ENCODE data around the gene BLOC1S1. TPM values are rescaled to one million over a fixed set of nuclear protein-coding genes. Genes with fewer than 3 reads are reported as not detected.

BLOC1S1 gene
- total and polyA plus RNA-seq, 10 of the 15 experiments (the other 5 are each of a cell fraction or from before 2014, with no cell fraction given), result 126 to 285 (median 166) TPM

- TF ChIP-seq RCOR1 (conservative IDR thresholded peaks at IDR 0.05; ENCODE audit: low read depth, low read length) (no peak), IKZF1 (conservative IDR thresholded peaks at IDR 0.05) (no peak)
Measured at GRCh38 chr12:55688716-55689655, 26.9 kb upstream of the BLOC1S1 start (continued).

GRCh38 chr12:55692631-55693322 lies 23.1 kb upstream of the BLOC1S1 start:
- BruUV-seq (replicated peaks), result no TSS peak
- CTCF ChIA-PET, result no interaction called here

More at GRCh38 chr12:55692631-55693322, 23.1 kb upstream of the BLOC1S1 start:
- RAD21 ChIA-PET (ENCODE audit: unreplicated experiment), result no interaction called here
- Histone ChIP-seq H3K79me2 (ENCODE audit: control insufficient read depth, insufficient read depth, low read length) (no peaks in the 10 kb centered on the region), H2AFZ (ENCODE audit: control insufficient read depth, low read depth, low read length) (no peak overlapping the region), H3K9ac (ENCODE audit: control insufficient read depth, insufficient read depth, low read length) (no peak overlapping the region), H3K4me2 (ENCODE audit: control insufficient read depth, insufficient read depth) (no peak overlapping the region), H3K9me3 (replicated peaks; ENCODE audit: control insufficient read depth, insufficient read depth, low read length) (no peaks in the 10 kb centered on the region), H3K27me3 (replicated peaks in 1 of 2; ENCODE audit: control insufficient read depth in 2 of 2, insufficient read depth in 2 of 2, low read length in 1 of 2) (no peaks in the 10 kb centered on the region; a peak in 1 of 4 replicates), H3K4me1 (ENCODE audit: control insufficient read depth, insufficient read depth, low read length) (peaks cover 3% of the 10 kb centered on the region), H3K4me3 (no peak overlapping the region), H3K36me3 (ENCODE audit: control insufficient read depth in 2 of 2, insufficient read depth in 2 of 2, low read length in 1 of 2) (no peaks in the 10 kb centered on the region), H3K27ac (ENCODE audit: control insufficient read depth, insufficient read depth) (no peak overlapping the region), H4K20me1 (ENCODE audit: control insufficient read depth, insufficient read depth) (no peaks in the 10 kb centered on the region)
- 63% methylated on average over 12 of the region's 12 CpGs for WGBS (ENCODE audit: insufficient coverage, insufficient replicate concordance, low lambda C conversion rate, missing lambda C conversion rate)
- SMC1A ChIA-PET (ENCODE audit: uncharacterized antibody, unreplicated experiment), result no interaction called here
- in situ Hi-C loops (cut with MboI), result no loop called here
- TF ChIP-seq MEF2A (IDR thresholded peaks at IDR 0.05; ENCODE audit: insufficient read depth, low read depth, low read length) (no peak), YY1 (IDR thresholded peaks at IDR 0.05; ENCODE audit: low read depth, low read length) (no peak), PBX3 (IDR thresholded peaks at IDR 0.05; ENCODE audit: insufficient replicate concordance, low read depth, low read length) (no peak), CHD2 (IDR thresholded peaks at IDR 0.05; ENCODE audit: borderline replicate concordance, low read depth, low read length) (no peak), E2F4 (IDR thresholded peaks at IDR 0.05; ENCODE audit: low read depth, low read length) (no peak), IKZF1 (conservative IDR thresholded peaks at IDR 0.05) (no peak)
- FAIRE-seq (no peak), ATAC-seq (no peak), DNase-seq (ENCODE audit: low read depth, low spot score) (no peak)
- intact Hi-C loops (cut with micrococcal nuclease; ENCODE audit: unreplicated experiment), result no loop called here
- POLR2A ChIA-PET, result no interaction called here

All from GM12878 (cell line).